Cortex of kidney (tissue), 1 donor: ENCODE results near the gene STT3A.
A peak's percentile ranks its signal among the peaks of the same experiment; 100 is the strongest.
"Not testable (repeated sequence)": the region's sequence is repeated elsewhere in the genome, so short reads cannot be mapped to it uniquely, and the experiment has no call there.

ENCODE experiments used
- DNase-seq: peaks from one replicate; lab custom pipeline; 2025; lab: John Stamatoyannopoulos, UW

STT3A gene

DNA sequence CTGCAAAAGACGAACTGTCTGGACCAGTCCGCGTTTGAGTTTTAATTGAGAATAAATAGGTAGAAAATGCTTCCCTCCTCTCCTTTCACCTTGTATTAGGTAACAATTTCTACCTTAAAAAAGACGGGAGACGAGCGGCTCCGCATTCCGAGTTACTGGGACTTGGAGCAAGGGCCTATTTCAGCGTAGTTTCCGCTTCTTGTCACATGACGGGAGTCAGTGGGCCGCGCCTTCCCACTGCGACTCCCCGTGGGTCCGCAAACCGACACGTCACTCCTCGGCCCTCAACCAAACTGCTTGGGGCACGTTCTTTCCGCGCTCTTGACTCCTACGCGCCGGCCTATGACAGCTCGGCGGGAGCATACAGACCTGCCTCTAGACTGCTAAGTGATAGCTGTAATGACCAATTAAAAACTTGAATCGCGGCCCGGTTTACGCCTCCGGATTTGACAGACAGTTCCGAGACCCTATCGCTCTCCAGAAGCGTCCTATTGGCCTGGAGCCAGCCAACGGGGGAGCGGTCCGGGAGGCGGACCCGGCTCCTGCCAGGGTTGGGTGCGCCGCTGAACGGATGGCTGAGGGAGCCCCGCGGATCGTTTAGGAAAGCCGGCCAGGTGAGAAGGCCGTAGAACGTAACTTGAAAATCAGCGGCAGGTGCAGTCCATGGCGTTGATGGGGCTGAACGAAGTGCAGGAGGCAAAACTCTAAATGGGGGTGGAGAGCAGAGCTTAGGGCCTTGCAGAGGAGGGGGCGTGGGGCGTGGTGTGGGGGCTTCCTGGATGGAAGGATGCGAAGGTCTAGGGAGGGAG, at the start of gene STT3A:
TSS of gene STT3A (plus strand) at position 548 of the 809 bp plus-strand sequence. CDS start 3,064 bp downstream, outside the sequence.
- peak; percentile 42 for DNase-seq

- no peak for DNase-seq
Measured at GRCh38 chr11:125550780-125551179, 41.9 kb upstream of the STT3A start.

- no peak for DNase-seq
Measured at GRCh38 chr11:125551835-125552342, 40.8 kb upstream of the STT3A start.

DNA sequence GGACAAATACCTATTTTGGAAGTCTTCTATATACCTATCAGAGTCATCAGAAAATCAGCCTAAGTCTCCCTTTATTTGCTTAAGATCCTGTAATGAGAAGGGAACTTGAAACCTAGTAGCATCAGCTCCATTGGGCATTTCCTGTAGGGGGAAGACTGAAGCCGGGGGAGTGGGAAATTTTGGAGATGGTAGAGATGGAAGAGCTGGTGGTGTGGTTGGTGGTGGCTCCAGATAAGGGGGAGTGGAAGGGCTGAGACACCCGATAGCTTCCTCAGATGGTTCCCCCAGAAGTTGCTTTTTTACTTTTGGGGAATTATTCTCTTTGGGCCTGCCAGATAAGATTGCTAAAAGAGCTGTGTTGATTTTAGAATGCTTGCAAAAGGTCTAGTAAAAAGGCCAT, 39.7 kb upstream of the STT3A start:
- DNase-seq: no peak

GRCh38 chr11:125553357-125553756, 39.3 kb upstream of the STT3A start:
- no peak for DNase-seq

DNA sequence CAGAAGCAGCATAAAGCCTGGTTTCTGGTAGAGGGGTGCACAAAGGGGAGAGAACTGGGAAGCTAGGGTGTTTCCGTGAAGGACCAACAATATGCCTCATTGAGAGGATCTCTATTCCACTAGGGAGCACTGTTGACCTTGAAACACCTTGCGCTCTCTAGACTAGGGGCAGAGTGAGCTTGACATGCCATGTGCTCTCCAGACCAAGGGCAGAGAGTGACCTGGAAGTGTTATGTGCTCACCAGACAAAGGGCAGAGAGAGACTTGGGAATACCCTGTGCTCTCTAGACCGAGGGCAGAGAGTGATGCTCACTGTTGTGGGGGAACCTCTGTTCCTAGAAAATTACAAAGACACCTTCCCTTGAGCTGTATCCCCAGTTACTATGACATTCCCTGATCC, 38.6 kb upstream of the STT3A start:
- no peak for DNase-seq

DNA sequence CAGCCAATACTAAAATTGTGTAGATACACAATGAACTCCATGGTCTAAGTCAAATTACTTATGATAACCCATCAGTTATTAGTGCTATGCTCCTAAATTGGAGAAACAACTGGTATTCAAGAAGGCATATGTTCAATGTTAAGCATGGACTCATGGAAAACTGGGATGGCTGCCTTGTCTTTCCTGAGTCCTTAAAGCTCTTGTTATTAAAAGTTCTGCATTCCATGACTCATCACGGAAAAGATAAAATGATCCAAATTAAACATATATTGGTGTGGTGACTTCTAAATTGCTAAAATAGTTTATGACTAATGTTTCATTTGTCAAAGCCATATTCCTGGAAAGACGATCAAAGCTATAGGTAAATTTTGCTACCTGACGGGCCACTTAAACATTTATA, 32.8 kb upstream of the STT3A start:
- DNase-seq: no peak

DNA sequence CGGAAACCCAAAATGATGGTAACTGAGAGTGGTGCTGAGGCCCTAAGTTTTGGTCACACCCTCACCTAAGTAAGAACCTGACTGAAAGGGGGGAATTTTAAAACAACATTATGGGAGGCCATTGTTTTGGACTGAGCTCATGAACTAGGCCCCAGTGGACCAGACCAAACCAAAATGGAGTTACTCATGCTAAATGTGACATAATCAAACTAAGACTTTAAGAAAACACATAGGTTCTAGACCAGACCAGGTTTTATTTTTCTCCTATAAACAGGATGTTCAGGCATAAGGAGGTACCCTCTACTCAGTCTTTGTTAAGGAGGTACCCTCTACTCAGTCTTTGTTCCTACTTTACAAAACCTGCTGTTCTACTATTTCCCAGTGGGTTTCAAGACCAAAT, 30.7 kb upstream of the STT3A start:
- DNase-seq: no peak

- DNase-seq: no peak
Measured at GRCh38 chr11:125562430-125562829, 30.2 kb upstream of the STT3A start.

DNA sequence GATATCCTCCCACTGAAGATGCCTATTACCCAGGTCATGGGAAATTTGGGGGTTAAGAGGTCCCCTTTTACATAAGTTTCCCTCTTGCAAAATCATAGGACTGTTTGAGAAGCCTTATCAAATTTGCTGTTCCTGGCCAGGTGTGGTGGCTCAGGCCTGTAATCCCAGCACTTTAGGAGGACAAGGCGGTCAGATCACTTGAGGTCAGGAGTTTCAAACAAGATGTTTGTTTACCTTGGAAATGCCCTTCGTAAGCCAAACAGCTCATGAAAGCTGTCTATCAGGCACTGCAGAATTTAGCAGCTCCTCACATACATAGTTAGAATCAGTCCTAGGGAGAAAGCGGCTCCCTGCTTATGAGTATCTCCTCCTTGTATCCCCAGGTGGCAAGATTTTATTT, 28.3 kb upstream of the STT3A start:
- no peak for DNase-seq

DNA sequence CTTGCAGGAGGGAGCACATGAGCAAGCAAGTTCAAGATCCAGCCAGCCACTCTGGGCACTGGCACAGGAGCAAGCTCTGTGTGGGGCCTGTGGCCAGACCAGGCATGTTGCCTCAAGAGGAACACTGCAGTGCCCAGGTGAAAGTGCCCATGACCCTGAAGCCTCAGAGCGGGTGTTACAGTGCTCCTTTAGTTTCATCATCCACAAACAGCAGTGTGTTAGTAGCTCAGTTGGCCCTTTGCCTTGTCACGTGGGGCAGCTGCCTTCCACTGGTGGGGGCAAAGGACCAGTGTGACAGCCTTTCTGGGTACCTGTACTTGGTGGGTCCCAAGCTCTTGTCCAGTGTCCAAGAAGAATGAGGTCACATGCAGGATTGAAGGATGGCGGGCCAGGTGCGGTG, 26.4 kb upstream of the STT3A start:
- DNase-seq: no peak

DNA sequence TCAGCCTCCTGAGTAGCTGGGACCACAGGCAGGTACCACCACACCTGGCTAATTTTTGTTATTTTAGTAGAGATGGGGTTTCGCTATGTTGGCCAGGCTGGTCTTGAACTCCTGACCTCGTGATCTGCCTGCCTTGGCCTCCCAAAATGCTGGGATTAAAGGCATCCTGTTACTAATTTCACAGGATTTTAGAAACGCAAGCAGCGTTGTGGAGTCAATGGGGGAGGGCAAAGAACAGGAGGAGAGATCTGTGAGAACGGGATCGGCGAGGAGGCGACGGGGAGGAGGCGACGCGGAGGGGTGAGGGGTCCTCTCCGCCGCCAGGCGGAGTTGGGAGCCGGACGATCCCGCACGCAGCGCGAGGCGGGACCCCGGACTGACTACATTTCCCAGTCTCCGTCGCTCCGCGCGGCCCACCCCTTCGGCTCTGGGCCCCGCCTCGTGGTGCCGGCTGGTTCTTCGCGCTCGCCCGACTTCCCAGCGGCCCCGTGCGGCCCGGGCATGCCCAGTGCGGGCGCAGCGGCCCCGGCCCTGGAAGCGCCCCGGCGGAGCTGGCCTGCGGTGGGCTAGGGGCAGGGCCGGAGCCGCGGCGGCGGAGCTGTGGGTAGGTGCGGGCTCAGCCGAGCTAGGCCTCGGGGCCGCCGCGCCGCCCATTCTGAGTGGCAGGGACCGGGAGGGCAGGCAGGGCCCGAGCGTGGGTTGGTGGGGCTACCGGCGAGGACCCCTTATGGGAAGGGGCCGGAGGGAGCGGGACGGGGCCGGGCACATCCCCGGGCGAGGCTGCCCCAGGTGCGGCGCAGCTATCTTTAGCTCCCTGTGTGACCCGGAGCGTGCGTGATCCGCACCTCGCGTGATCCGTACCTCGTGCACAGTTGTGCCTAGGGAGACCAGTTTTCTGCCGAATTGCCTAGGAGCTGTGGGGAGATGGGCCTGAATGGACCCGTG, 23.4 kb upstream of the STT3A start, which contains the start of gene EI24:
TSS of gene EI24 (plus strand) at position 508 of the 945 bp plus-strand sequence. CDS start 3,051 bp downstream, outside the sequence.
- DNase-seq: peak; percentile 21

DNA sequence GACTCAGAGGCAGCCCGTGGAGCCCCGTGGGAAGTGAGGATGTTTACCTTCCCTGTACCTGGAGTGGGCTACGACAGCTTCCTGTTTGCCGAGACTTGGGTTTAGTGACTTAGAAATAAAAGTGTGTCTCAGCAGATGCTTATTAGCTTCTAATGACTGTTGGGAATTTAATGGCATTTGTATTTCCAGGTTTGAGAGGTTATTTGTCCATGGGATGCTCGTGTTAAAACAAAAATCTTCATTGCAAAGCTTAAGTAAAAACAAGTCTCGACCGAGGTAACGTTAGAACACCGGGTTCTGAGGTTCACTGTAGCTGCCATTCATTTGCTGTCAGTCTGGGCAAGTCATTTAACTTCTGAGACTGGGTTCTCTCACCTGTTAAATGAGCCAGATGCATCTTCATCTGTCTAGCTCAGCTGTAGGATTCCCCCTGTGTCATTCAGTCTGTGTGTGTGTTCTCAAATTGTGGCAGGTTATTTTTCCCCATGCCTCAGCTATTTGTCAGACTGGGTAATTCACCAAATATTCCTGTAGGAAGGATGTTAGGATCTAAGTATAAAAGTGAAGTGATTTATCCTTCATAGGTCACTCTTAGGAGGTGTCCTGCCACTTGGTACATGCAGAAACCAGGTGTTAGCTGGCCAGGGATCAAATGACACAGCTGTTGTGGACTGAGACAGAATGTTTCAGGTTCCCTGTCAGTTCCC, 22.6 kb upstream of the STT3A start:
- DNase-seq: no peak

GRCh38 chr11:125570952-125571351, 21.7 kb upstream of the STT3A start:
- no peak for DNase-seq

- DNase-seq: no peak
Measured at GRCh38 chr11:125572916-125573315, 19.7 kb upstream of the STT3A start.

DNA sequence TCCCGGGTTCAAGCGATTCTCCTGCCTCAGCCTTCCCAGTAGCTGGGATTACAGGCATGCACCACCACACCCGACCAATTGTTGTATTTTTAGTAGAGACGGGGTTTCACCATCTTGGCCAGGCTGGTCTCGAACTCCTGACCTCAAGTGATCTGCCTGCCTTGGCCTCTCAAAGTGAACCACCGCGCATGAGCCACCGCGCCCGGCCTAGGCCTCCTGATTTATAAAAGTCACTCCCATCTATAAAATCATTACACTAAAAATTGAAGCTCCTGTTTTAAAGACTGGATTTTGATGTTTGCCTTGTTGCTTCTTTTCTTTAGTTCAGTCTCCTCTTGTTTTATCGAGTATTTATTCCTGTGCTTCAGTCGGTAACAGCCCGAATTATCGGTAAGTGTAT, 15.5 kb upstream of the STT3A start:
- not testable (repeated sequence) for DNase-seq

- no peak for DNase-seq
Measured at GRCh38 chr11:125578783-125579182, 13.9 kb upstream of the STT3A start.

GRCh38 chr11:125579811-125580210, 12.8 kb upstream of the STT3A start:
- DNase-seq: no peak

GRCh38 chr11:125583496-125583895, 9.2 kb upstream of the STT3A start:
- DNase-seq: no peak

- DNase-seq: no peak
Measured at GRCh38 chr11:125585487-125585886, 7.2 kb upstream of the STT3A start.

DNA sequence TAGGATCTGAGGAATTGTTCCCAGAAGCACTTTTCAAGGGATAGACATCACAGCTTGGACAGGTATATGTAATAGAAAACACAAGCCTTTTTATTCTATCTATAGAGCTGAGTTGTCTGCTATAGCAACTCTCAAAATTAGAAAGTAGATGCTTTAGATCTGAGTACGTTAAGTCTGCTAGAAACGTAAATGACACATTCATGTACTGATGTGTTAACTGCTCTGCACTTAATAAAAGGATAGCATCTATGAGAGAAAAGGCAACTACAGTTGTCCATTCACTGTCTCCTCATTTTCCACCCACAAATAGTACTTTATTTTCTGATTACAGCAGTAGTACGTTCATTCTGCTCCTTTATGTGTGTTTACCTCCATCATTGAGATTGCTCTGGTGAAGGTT, 6.0 kb upstream of the STT3A start:
- DNase-seq: no peak

DNA sequence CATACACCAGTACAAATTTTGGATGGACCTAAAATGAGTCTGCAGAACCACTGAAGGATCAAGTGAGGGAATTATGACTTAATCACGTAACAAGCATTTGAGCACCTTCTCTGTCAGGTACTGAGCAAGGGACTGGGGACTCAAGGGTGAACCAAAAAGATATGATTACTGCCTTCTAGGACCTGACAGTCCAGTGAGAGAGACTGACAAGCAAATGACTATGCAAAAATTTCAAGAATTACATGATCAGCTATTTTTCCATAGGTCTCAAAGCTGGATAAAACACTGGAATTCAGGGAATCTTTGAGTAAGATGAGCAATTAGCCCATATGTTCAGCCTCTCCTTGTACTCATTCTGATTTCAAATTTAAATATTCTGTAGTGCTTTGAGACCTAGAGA, 5.2 kb upstream of the STT3A start:
- no peak for DNase-seq
